Body of pancreas (tissue), 4 donors: Measurements from ENCODE around the gene SNCAIP. TPM values are rescaled to one million over a fixed set of nuclear protein-coding genes. Genes with fewer than 3 reads are reported as not detected.
A peak's percentile ranks its signal among the peaks of the same experiment; 100 is the strongest.
"Not testable (repeated sequence)": the region's sequence is repeated elsewhere in the genome, so short reads cannot be mapped to it uniquely, and the experiment has no call there.

Source experiments
- ATAC-seq: fragments of 150-250 bp; one replicate; pipeline ENCODE4 v1.9.1; 2016
- DNase-seq, 4 donors: peaks; one replicate each; pipeline ENCODE4 v3.0.0-alpha.2; 2019
- H3K27ac ChIP-seq, 4 donors: fragments of 200-600 bp; sonication (generic); 1 replicate in 3 of 4; 2 replicates in 1 of 4; pipeline versions ENCODE4 v1.5.1 to v1.6.1; 2016 to 2019; ENCODE audit warnings: mild to moderate bottlenecking in 1 of 4, mixed read lengths in 1 of 4, moderate library complexity in 1 of 4
- H3K27me3 ChIP-seq, 2 donors: fragments of 200-600 bp; sonication (generic); one replicate each; pipeline ENCODE4 v1.6.0; 2016; ENCODE audit warnings: mild to moderate bottlenecking in 1 of 2
- H3K36me3 ChIP-seq, 2 donors: fragments of 200-600 bp; sonication (generic); replicated peaks in 1 of 2; 2 replicates each; pipeline ENCODE4 v1.5.1; 2016; ENCODE audit warnings: low read depth in 2 of 2; ENCODE audit not compliant: insufficient read depth in 1 of 2
- H3K4me1 ChIP-seq: fragments of 200-600 bp; sonication (generic); one replicate; pipeline ENCODE4 v1.6.0; 2016
- H3K4me3 ChIP-seq, 2 donors: fragments of 200-600 bp; sonication (generic); 1 replicate in 1 of 2; 2 replicates in 1 of 2; pipeline ENCODE4 v1.5.1; 2016 to 2019
- H3K9me3 ChIP-seq, 3 donors: fragments of 200-600 bp; sonication (generic); 1 replicate in 2 of 3; 2 replicates in 1 of 3; pipeline ENCODE4 v1.5.1; 2016
- POLR2A ChIP-seq, 3 donors: fragments of 450-650 bp; IDR thresholded peaks; one replicate each; pipeline ENCODE4 v1.6.1; 2016; ENCODE audit warnings: antibody characterized with exemption in 3 of 3, mild to moderate bottlenecking in 2 of 3
- WGBS, 2 donors: methylation state at CpG; one replicate each; pipeline ENCODE4 v1.1.5; 2017; 5-methylcytosine and 5-hydroxymethylcytosine counted together
- intact Hi-C: fragments of 100-400 bp; cut with DNase I; formaldehyde crosslinking; loops from one replicate; pipeline ENCODE4 v1.15.1; 2023
- total RNA-seq, 2 donors: library from RNA; depleted of rRNA; stranded (reverse); fragments of >200 nt; gene quantifications; one replicate each; pipeline ENCODE4 v1.1.0, GENCODE V29; 2016
- TF ChIP-seq, protein P1 (sequence below), 7 experiments: fragments of 450-650 bp in 4 of 7; fragments of 200-600 bp in 3 of 7; sonication (generic) in 3 of 7; IDR thresholded peaks; one replicate each; pipeline ENCODE4 v1.5.1; 2016 to 2019; ENCODE audit warnings: antibody characterized with exemption in 7 of 7

The SNCAIP gene
- total RNA-seq, 2 donors from 2014 or later = 1.3 to 2.6 TPM

DNA sequence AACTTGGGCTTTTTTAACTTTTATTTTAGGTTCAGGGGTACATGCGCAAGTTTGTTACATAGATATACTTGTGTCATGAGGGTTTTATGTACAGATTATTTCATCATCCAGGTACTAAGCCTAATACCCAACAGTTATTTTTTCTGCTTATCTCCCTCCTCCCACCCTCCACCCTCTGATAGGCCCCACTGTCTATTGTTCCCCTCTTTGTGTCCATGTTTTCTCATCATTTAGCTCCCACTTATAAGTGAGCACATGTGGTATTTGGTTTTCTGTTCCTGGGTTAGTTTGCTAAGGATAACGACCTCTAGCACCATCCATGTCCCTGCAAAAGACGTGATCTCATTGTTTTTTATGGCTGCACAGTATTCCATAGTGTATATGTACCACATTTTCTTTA lies 172.1 kb downstream of the SNCAIP start:
- WGBS, 2 donors = 81 to 85% methylated on average over 3 of the region's 3 CpGs
- Histone ChIP-seq H3K27me3 (no peaks in the 10 kb centered on the region), H3K36me3 (no peaks in the 10 kb centered on the region), H3K27ac (no peak overlapping the region), H3K9me3 (no peaks in the 10 kb centered on the region), H3K4me3 (no peak overlapping the region), H3K4me1 (peaks cover 1% of the 10 kb centered on the region)
- intact Hi-C loops = no loop called here
- TF ChIP-seq, protein P1, sequence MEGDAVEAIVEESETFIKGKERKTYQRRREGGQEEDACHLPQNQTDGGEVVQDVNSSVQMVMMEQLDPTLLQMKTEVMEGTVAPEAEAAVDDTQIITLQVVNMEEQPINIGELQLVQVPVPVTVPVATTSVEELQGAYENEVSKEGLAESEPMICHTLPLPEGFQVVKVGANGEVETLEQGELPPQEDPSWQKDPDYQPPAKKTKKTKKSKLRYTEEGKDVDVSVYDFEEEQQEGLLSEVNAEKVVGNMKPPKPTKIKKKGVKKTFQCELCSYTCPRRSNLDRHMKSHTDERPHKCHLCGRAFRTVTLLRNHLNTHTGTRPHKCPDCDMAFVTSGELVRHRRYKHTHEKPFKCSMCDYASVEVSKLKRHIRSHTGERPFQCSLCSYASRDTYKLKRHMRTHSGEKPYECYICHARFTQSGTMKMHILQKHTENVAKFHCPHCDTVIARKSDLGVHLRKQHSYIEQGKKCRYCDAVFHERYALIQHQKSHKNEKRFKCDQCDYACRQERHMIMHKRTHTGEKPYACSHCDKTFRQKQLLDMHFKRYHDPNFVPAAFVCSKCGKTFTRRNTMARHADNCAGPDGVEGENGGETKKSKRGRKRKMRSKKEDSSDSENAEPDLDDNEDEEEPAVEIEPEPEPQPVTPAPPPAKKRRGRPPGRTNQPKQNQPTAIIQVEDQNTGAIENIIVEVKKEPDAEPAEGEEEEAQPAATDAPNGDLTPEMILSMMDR (IDR thresholded peaks at IDR 0.05) = no peak
- no peak for TF ChIP-seq POLR2A (IDR thresholded peaks at IDR 0.05)
- ATAC-seq (no peak), DNase-seq (no peak)

DNA sequence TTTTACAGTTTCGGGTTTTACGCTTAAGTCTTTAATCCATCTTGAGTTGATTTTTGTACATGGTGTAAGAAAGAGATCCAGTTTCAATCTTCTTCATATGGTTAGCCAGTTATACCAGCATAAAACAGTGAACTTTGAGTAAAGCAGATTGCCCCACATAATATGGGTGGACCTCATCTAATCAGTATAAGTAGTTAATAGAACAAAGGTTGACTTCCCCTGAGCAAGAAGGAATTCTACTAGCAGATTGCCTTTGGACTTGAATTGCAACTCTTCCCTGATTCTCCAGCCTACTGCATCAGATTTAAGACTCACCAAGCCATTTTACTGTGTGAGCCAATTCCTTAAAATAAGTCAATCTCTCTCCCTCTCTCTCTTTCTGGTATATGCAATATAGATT lies 173.2 kb downstream of the SNCAIP start:
- Histone ChIP-seq H3K27me3 (no peaks in the 10 kb centered on the region), H3K9me3 (no peaks in the 10 kb centered on the region), H3K4me3 (no peak overlapping the region), H3K27ac (no peak overlapping the region), H3K4me1 (no peaks in the 10 kb centered on the region), H3K36me3 (no peaks in the 10 kb centered on the region)
- DNase-seq = no peak
- TF ChIP-seq, protein P1 (IDR thresholded peaks at IDR 0.05) = no peak
- TF ChIP-seq POLR2A (IDR thresholded peaks at IDR 0.05) = no peak
- WGBS, 2 donors = 83 to 90% methylated on average over 2 of the region's 2 CpGs
- no peak for ATAC-seq
- intact Hi-C loops = no loop called here

DNA sequence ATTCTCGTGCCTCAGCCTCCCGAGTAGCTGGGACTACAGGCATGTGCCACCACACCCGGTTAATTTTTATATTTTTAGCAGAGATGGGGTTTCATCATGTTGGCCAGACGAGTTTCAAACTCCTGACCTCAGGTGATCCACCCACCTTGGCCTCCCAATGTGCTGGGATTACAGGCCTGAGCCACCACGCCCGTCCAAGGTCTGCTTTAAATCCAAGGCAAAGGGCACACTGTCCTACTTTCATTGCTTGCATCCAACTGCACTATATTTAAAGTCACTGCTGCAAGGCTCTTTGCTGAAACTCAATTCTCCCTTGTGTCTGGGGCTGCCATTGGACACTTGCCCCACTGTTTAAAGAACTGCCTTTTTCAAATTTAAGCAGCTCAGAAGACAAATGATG lies 174.6 kb downstream of the SNCAIP start:
- H3K27ac ChIP-seq, H3K4me3 ChIP-seq, H3K9me3 ChIP-seq, ATAC-seq, DNase-seq, H3K4me1 ChIP-seq, H3K36me3 ChIP-seq, H3K27me3 ChIP-seq, intact Hi-C loops: not testable (repeated sequence)
- 83 to 88% methylated on average over 6 of the region's 6 CpGs for WGBS, 2 donors

DNA sequence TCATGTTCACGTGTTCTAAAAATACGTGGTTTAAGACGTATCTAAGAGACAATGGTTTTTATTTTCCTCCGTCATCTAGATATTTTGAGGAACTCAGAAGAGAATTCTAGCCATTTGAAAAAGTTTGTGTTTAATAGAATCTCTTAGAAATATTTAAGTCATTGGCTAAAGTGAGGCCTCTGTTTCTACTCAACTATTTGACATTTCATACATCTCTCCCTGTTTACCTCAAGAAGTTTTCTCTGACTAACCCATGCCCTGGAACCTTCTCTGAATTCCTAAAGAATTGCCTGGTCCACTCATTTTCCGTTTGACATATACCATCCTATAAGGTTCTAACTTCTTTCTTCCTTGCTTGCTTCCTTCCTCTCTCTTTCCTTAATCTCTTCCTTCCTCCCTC lies 178.7 kb downstream of the SNCAIP start:
- ATAC-seq (no peak), DNase-seq (no peak)
- peaks cover 10% of the 10 kb centered on the region for H3K4me1 ChIP-seq
- no peaks in the 10 kb centered on the region for H3K9me3 ChIP-seq
- WGBS, 2 donors = 78 to 85% methylated on average over 5 of the region's 5 CpGs
- no peak overlapping the region for H3K4me3 ChIP-seq
- H3K27ac ChIP-seq = no peak overlapping the region
- no peaks in the 10 kb centered on the region for H3K27me3 ChIP-seq
- intact Hi-C loops = no loop called here
- TF ChIP-seq POLR2A (IDR thresholded peaks at IDR 0.05) = no peak
- TF ChIP-seq, protein P1 (IDR thresholded peaks at IDR 0.05) = no peak
- H3K36me3 ChIP-seq = no peaks in the 10 kb centered on the region

DNA sequence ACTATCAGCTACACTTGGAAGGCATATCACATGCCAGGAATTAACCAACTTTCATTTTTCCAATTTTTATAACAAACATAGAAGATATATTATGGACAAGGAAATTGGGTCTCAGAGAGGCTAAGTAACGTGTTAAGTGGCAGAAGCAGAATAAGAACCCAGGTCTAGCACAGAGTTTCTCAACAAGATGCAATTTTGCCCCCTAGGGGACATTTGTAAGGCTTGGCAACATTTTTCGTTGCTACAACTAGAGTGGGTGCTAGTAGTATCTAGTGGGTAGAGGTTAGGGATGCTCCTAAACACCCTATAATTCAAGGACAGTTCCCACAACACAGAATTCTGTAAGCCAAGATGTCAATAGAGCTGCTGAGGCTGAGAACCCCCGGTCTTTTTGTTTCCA lies 180.6 kb downstream of the SNCAIP start:
- TF ChIP-seq, protein P1 (IDR thresholded peaks at IDR 0.05) = no peak
- no peak for TF ChIP-seq POLR2A (IDR thresholded peaks at IDR 0.05)
- Histone ChIP-seq H3K27ac (peak overlapping the region in 3 of 4 donors; percentile 40 to 64 (median 48)), H3K36me3 (no peaks in the 10 kb centered on the region), H3K27me3 (no peaks in the 10 kb centered on the region), H3K4me1 (peaks cover 10% of the 10 kb centered on the region), H3K4me3 (no peak overlapping the region), H3K9me3 (no peaks in the 10 kb centered on the region)
- 50% methylated on average over 3 of the region's 3 CpGs for WGBS, 2 donors
- intact Hi-C loops = no loop called here
- DNase-seq (no peak), ATAC-seq (no peak)
